Upper lobe of left lung (tissue), 6 donors: Measurements from ENCODE around the gene SFTPB. TPM values are rescaled to one million over a fixed set of nuclear protein-coding genes. Genes with fewer than 3 reads are reported as not detected.
A peak's percentile ranks its signal among the peaks of the same experiment; 100 is the strongest.

ENCODE experiments used
- ATAC-seq, 2 donors: fragments of 200-7000 bp; cut with Tn5 transposase; one replicate each; pipeline ENCODE4 v1.9.1; 2022; ENCODE audit warnings: mild to moderate bottlenecking in 2 of 2, moderate library complexity in 2 of 2; ENCODE audit not compliant: low FRiP score in 2 of 2
- DNase-seq, 2 donors: peaks; one replicate each; pipeline ENCODE4 v3.0.0-alpha.2; 2019 to 2020
- H3K27ac ChIP-seq, 4 donors: fragments of 200-600 bp; sonication (generic); one replicate each; pipeline ENCODE4 v1.5.1; 2016 to 2019
- H3K27me3 ChIP-seq, 4 donors: fragments of 200-600 bp; sonication (generic); one replicate each; pipeline ENCODE4 v1.5.1; 2017 to 2019
- H3K36me3 ChIP-seq, 4 donors: fragments of 200-600 bp; sonication (generic); one replicate each; pipeline ENCODE4 v1.5.1; 2016 to 2019
- H3K4me1 ChIP-seq, 4 donors: fragments of 200-600 bp; sonication (generic); one replicate each; pipeline ENCODE4 v1.5.1; 2018 to 2019
- H3K4me3 ChIP-seq, 4 donors: fragments of 200-600 bp; sonication (generic); one replicate each; pipeline ENCODE4 v1.5.1; 2017 to 2019; ENCODE audit warnings: mild to moderate bottlenecking in 2 of 4, moderate library complexity in 1 of 4
- H3K9me3 ChIP-seq, 4 donors: fragments of 200-600 bp; sonication (generic); one replicate each; pipeline ENCODE4 v1.5.1; 2018 to 2019
- CTCF ChIP-seq, 6 experiments: fragments of 450-650 bp in 4 of 6; fragments of 200-600 bp in 2 of 6; sonication (generic) in 2 of 6; IDR thresholded peaks; one replicate each; pipeline ENCODE4 v1.5.1; 2016 to 2019; ENCODE audit warnings: antibody characterized with exemption in 6 of 6
- EP300 ChIP-seq, 4 donors: sonication (generic); formaldehyde crosslinking; IDR thresholded peaks; one replicate each; pipeline ENCODE4 v1.5.1; 2017; ENCODE audit warnings: antibody characterized with exemption in 4 of 4, control low read depth in 2 of 4
- POLR2A ChIP-seq, 4 donors: fragments of 450-650 bp; IDR thresholded peaks; one replicate each; pipeline ENCODE4 v1.5.1; 2016 to 2017; ENCODE audit warnings: antibody characterized with exemption in 4 of 4, mild to moderate bottlenecking in 2 of 4
- POLR2AphosphoS5 ChIP-seq, 2 donors: sonication (generic); formaldehyde crosslinking; IDR thresholded peaks; one replicate each; pipeline ENCODE4 v1.5.1; 2017; ENCODE audit warnings: antibody characterized with exemption in 2 of 2
- WGBS, 2 donors: methylation state at CpG; one replicate each; pipeline ENCODE4 v1.1.5; 2017 to 2018; 5-methylcytosine and 5-hydroxymethylcytosine counted together
- total RNA-seq, 6 donors: library from RNA; depleted of rRNA in 4 of 6; stranded (reverse); fragments of >200 nt in 4 of 6; gene quantifications; one replicate each; pipeline versions ENCODE4 v1.1.0 to v1.2.1, GENCODE V29; 2016 to 2021
- donor health status: DM: no; HTN: no; CAD: no; lungs with moderate emphysema.
- donor health status: DM: no; HTN: yes; CAD: no; lungs with severe emphysema.

SFTPB gene
- total RNA-seq, 6 donors from 2014 or later, result 10,501 to 67,270 (median 33,394) TPM

DNA sequence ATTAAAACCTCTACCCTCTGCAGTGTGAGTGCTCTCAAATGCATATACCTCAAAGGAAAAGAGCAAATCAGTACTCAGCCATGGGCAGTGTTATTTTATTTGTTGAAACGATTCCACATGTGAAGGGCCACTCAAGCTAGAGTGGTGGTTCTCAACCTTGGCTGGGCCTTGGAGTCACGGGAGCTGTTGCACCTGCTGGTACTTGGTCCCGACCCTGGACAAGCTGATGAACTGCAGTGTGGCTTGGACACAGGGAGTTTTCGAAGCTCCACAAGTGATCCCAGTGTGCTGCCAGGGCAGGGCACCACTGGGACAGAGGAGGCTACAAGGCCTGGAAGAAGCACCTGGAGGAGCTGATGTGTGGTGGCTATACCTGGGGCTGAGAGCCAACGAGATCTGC lies 45.8 kb upstream of the SFTPB start:
- Histone ChIP-seq H3K9me3 (no peaks in the 10 kb centered on the region), H3K4me3 (no peak overlapping the region), H3K27ac (peak overlapping the region; percentile 94 to 98 (median 96)), H3K4me1 (peaks cover 58 to 81% (median 70%) of the 10 kb centered on the region in 4 donors), H3K36me3 (no peaks in the 10 kb centered on the region), H3K27me3 (no peaks in the 10 kb centered on the region)
- peak in 1 of 2 donors; percentile 92 for DNase-seq
- 71 to 83% methylated on average over 5 of the region's 5 CpGs for WGBS, 2 donors
- peak in 1 of 2 donors; percentile 54 for ATAC-seq
- peak; percentile 79 to 90 for TF ChIP-seq POLR2AphosphoS5 (IDR thresholded peaks at IDR 0.05)
- TF ChIP-seq CTCF (IDR thresholded peaks at IDR 0.05), result peak in 1 of 6 experiments; percentile 39
- peak; percentile 54 to 99 (median 88) for TF ChIP-seq EP300 (IDR thresholded peaks at IDR 0.05)
- peak in 1 of 4 donors; percentile 59 for TF ChIP-seq POLR2A (IDR thresholded peaks at IDR 0.05)

DNA sequence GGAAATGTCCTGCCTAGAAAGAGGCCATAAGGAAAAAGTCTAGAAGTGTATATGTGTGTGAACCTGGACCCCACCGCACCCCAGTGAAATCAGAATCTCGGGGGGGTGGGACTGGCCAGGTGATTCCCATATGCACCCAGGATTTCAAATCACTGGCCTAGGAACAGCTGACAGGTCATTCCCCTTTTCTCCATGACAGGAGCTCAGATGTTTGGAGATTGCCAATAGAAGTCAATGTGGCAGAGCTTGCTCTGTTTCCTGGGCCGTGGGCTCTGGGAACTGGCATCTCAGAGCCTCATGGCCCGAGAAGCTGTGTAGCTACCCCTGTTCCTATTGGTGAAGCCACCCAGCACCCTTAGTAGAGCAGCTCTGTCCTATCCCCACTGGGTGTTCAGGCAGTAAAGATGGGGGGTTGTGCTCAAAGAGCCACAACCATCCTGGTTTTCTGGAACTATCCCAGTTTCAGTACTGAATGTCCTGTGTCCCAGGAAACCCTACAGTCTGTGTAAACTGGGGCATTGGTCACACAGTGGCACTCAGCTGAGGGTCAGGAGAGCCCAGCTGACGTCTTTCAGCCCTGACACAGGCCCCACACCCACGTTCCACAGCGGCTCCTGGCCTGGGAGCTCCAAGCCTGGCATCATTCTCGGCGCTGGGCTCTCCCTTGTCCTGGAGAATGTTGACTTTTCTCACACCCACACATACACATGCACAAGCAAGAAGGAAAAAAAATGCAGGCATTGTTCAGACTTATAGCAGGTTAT lies 45.0 kb upstream of the SFTPB start:
- peak overlapping the region; percentile 94 to 98 (median 96) for H3K27ac ChIP-seq
- DNase-seq (peak; percentile 83 to 97), ATAC-seq (peak; percentile 65 to 84)
- H3K9me3 ChIP-seq, result no peaks in the 10 kb centered on the region
- H3K27me3 ChIP-seq, result no peaks in the 10 kb centered on the region
- 45 to 46% methylated on average over 7 to 9 of the region's 9 CpGs for WGBS, 2 donors
- TF ChIP-seq EP300 (IDR thresholded peaks at IDR 0.05) (peak; percentile 92 to 100 (median 100)), POLR2A (IDR thresholded peaks at IDR 0.05) (peak in 3 of 4 donors; percentile 26 to 87 (median 69)), POLR2AphosphoS5 (IDR thresholded peaks at IDR 0.05) (peak; percentile 93 to 98), CTCF (IDR thresholded peaks at IDR 0.05) (no peak)
- H3K4me1 ChIP-seq, result peaks cover 64 to 89% (median 77%) of the 10 kb centered on the region in 4 donors
- H3K36me3 ChIP-seq, result no peaks in the 10 kb centered on the region
- peak overlapping the region in 3 of 4 donors; percentile 38 to 44 (median 39) for H3K4me3 ChIP-seq

GRCh38 chr2:85712336-85712735 lies 44.3 kb upstream of the SFTPB start:
- ATAC-seq, result peak in 1 of 2 donors; percentile 57

GRCh38 chr2:85711578-85712060 lies 43.6 kb upstream of the SFTPB start:
- ATAC-seq, result no peak
- H3K27ac ChIP-seq, result peak overlapping the region; percentile 94 to 98 (median 96)
- H3K4me1 ChIP-seq, result peaks cover 79 to 96% (median 89%) of the 10 kb centered on the region in 4 donors
- WGBS, 2 donors, result 19 to 52% methylated on average over 4 to 8 of the region's 8 CpGs
- DNase-seq, result peak in 1 of 2 donors; percentile 28
- H3K36me3 ChIP-seq, result no peaks in the 10 kb centered on the region
- TF ChIP-seq EP300 (IDR thresholded peaks at IDR 0.05), result no peak
- TF ChIP-seq POLR2A (IDR thresholded peaks at IDR 0.05), result peak in 2 of 4 donors; percentile 51 to 79
- TF ChIP-seq POLR2AphosphoS5 (IDR thresholded peaks at IDR 0.05), result no peak
- TF ChIP-seq CTCF (IDR thresholded peaks at IDR 0.05), result no peak
- H3K27me3 ChIP-seq, result no peaks in the 10 kb centered on the region
- H3K9me3 ChIP-seq, result no peaks in the 10 kb centered on the region
- peak overlapping the region in 3 of 4 donors; percentile 38 to 44 (median 39) for H3K4me3 ChIP-seq

More at GRCh38 chr2:85712336-85712735, 44.3 kb upstream of the SFTPB start:
- TF ChIP-seq POLR2AphosphoS5 (IDR thresholded peaks at IDR 0.05), result peak in 1 of 2 donors; percentile 27
- peak in 1 of 4 donors; percentile 29 for TF ChIP-seq EP300 (IDR thresholded peaks at IDR 0.05)
- no peak for TF ChIP-seq CTCF (IDR thresholded peaks at IDR 0.05)
- TF ChIP-seq POLR2A (IDR thresholded peaks at IDR 0.05), result peak in 1 of 4 donors; percentile 25
- peak; percentile 57 to 74 for DNase-seq
- Histone ChIP-seq H3K27ac (peak overlapping the region; percentile 94 to 98 (median 96)), H3K27me3 (no peaks in the 10 kb centered on the region), H3K9me3 (no peaks in the 10 kb centered on the region), H3K4me1 (peaks cover 71 to 94% (median 83%) of the 10 kb centered on the region in 4 donors), H3K36me3 (no peaks in the 10 kb centered on the region), H3K4me3 (peak overlapping the region in 3 of 4 donors; percentile 38 to 44 (median 39))
- WGBS, 2 donors, result 11 to 30% methylated on average over 14 to 15 of the region's 15 CpGs
